AG04450 (cell line): ENCODE results near the gene LRIT1. TPM values are rescaled to one million over a fixed set of nuclear protein-coding genes. Genes with fewer than 3 reads are reported as not detected.

Experiments
- CTCF ChIA-PET: fragments of 300-600, 350-600 bp; formaldehyde crosslinking; extraction: SDS; loops from one replicate; lab custom pipeline; 2022; ENCODE audit warnings: antibody characterized with exemption, inconsistent platforms; lab: Charles Lee
- POLR2A ChIA-PET: fragments of 350-600 bp; formaldehyde crosslinking; extraction: SDS; loops from one replicate; lab custom pipeline; 2021; ENCODE audit warnings: antibody characterized with exemption, inconsistent platforms; lab: Yijun Ruan, JAX
- DNase-seq: peaks from one replicate; pipeline ENCODE4 v3.0.0-alpha.2; 2011; ENCODE audit warnings: low read depth, low spot score
- H3K27ac ChIP-seq: one replicate; pipeline ENCODE4 v1.5.1; 2012; ENCODE audit warnings: low read depth, low read length, control low read depth
- H3K27me3 ChIP-seq: one replicate; pipeline ENCODE4 v1.6.0; 2012; ENCODE audit warnings: low read length; ENCODE audit not compliant: control insufficient read depth, insufficient read depth
- H3K4me3 ChIP-seq: 2 replicates; pipeline ENCODE4 v1.5.1; 2011; ENCODE audit warnings: mild to moderate bottlenecking, low read depth, low read length, control low read depth
- H3K9me3 ChIP-seq: 2 replicates; pipeline ENCODE4 v1.5.1; 2012; ENCODE audit warnings: low read length; ENCODE audit not compliant: control insufficient read depth, insufficient read depth
- polyA plus RNA-seq: library from polyadenylated mRNA; depleted of rRNA; stranded (reverse); fragments of >200 nt; gene quantifications from 2 replicates; pipeline ENCODE4 v1.2.3, GENCODE V29; 2011; rRNA removed
- TF ChIP-seq, protein P1 (sequence below): IDR thresholded peaks from 2 replicates; pipeline ENCODE4 v1.5.1; 2011; ENCODE audit warnings: low read depth, low read length, control low read depth, inconsistent platforms

The LRIT1 gene
- polyA plus RNA-seq, 1 experiment: not detected

DNA sequence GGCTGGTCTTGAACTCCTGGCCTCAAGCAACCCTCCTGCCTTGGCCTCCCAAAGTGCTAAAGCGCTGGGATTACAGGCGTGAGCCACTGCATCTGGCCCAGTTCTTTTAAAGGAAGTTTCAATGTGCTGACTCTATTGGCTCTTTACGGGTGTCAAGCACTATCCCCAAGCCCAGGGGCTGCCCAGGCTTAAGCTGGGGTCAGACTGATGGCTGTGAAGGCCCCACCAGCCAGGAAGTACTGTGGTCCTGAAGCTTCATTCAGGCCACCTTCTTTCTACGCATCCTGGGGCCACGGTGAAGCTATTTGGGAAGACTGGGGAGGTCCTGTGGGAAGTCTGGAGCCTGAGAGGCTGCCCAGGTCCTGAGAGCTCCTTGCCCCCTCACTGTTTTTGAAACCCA is 59.7 kb downstream of the LRIT1 start:
- Histone ChIP-seq H3K9me3 (no peaks in the 10 kb centered on the region; the same call in 1 of the 2 replicates), H3K4me3 (no peak overlapping the region), H3K27me3 (peaks cover 4% of the 10 kb centered on the region), H3K27ac (no peak overlapping the region)
- TF ChIP-seq, protein P1, sequence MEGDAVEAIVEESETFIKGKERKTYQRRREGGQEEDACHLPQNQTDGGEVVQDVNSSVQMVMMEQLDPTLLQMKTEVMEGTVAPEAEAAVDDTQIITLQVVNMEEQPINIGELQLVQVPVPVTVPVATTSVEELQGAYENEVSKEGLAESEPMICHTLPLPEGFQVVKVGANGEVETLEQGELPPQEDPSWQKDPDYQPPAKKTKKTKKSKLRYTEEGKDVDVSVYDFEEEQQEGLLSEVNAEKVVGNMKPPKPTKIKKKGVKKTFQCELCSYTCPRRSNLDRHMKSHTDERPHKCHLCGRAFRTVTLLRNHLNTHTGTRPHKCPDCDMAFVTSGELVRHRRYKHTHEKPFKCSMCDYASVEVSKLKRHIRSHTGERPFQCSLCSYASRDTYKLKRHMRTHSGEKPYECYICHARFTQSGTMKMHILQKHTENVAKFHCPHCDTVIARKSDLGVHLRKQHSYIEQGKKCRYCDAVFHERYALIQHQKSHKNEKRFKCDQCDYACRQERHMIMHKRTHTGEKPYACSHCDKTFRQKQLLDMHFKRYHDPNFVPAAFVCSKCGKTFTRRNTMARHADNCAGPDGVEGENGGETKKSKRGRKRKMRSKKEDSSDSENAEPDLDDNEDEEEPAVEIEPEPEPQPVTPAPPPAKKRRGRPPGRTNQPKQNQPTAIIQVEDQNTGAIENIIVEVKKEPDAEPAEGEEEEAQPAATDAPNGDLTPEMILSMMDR: no peak
- ChIA-PET POLR2A (no interaction called here), CTCF (no interaction called here)
- DNase-seq: no peak

Other genes with a start within 250 kb of the LRIT1 start
- 189 and 227 TPM in 2 replicates for gene GHITM, start 102.0 kb downstream of the LRIT1 start, polyA plus RNA-seq
- gene GPR15LG, start 67.7 kb downstream of the LRIT1 start, polyA plus RNA-seq: not detected in 2 replicates
- not detected in 2 replicates for gene CDHR1, start 47.0 kb downstream of the LRIT1 start, polyA plus RNA-seq
- gene LRIT2, start 16.0 kb downstream of the LRIT1 start, polyA plus RNA-seq: not detected in 2 replicates
- not detected in 2 replicates for gene RGR, start 3.5 kb upstream of the LRIT1 start, polyA plus RNA-seq
- 39.1 and 51.0 TPM in 2 replicates for gene CCSER2, start 87.0 kb upstream of the LRIT1 start, polyA plus RNA-seq